SU-DHL-6 (cell line): ENCODE results near the gene SNCG.
"Not testable (repeated sequence)": the region's sequence is repeated elsewhere in the genome, so short reads cannot be mapped to it uniquely, and the experiment has no call there.

Experiments used
- H2AFZ ChIP-seq: fragments of 200-600 bp; sonication (generic); 2 replicates; pipeline ENCODE4 v1.6.1; 2014; ENCODE audit warnings: low read depth, mild to moderate bottlenecking, moderate library complexity, mixed read lengths, antibody characterized with exemption, low read length; ENCODE audit not compliant: severe bottlenecking
- H3F3A ChIP-seq: fragments of 200-600 bp; shearing (Covaris generic); 2 replicates; pipeline ENCODE4 v1.6.0; 2016; ENCODE audit warnings: antibody characterized with exemption, mild to moderate bottlenecking; ENCODE audit not compliant: insufficient read depth
- H3K27ac ChIP-seq: fragments of 200-600 bp; sonication (generic); 2 replicates; pipeline ENCODE4 v1.5.1; 2016; ENCODE audit warnings: low read depth, mild to moderate bottlenecking, low read length, moderate library complexity, mixed read lengths
- H3K27me3 ChIP-seq: fragments of 200-600 bp; sonication (generic), shearing (Covaris generic); 2 replicates; pipeline ENCODE4 v1.6.0; 2014; ENCODE audit warnings: mild to moderate bottlenecking, low read length
- H3K36me3 ChIP-seq: fragments of 200-600 bp; sonication (generic); 2 replicates; pipeline ENCODE4 v1.6.1; 2014; ENCODE audit warnings: mild to moderate bottlenecking, low read length, mixed read lengths
- H3K4me2 ChIP-seq: fragments of 300-600, 200-600 bp; shearing (Covaris generic), sonication (generic); 2 replicates; pipeline ENCODE4 v1.6.0; 2014; ENCODE audit warnings: low read length, low read depth, mild to moderate bottlenecking; ENCODE audit not compliant: poor library complexity, severe bottlenecking
- H3K4me3 ChIP-seq: fragments of 200-600 bp; sonication (generic); 2 replicates; pipeline ENCODE4 v1.5.1; 2014; ENCODE audit warnings: antibody characterized with exemption, low read length, mild to moderate bottlenecking, mixed read lengths; ENCODE audit not compliant: insufficient read depth, poor library complexity, severe bottlenecking
- H3K79me2 ChIP-seq: fragments of 200-600 bp; sonication (generic); 2 replicates; pipeline ENCODE4 v1.6.1; 2014; ENCODE audit warnings: mild to moderate bottlenecking, low read length, moderate library complexity; ENCODE audit not compliant: insufficient read depth
- H3K9ac ChIP-seq: fragments of 200-600 bp; sonication (generic); 2 replicates; pipeline ENCODE4 v1.7.0; 2014; ENCODE audit warnings: mild to moderate bottlenecking, low read length
- H3K9me2 ChIP-seq: fragments of 200-600 bp; sonication (generic); replicated peaks from 2 replicates; pipeline ENCODE4 v1.6.1; 2014; ENCODE audit warnings: low read length; ENCODE audit not compliant: insufficient read depth
- H3K9me3 ChIP-seq: fragments of 200-600 bp; sonication (generic); 2 replicates; pipeline ENCODE4 v1.6.1; 2014; ENCODE audit warnings: low read length, mixed read lengths; ENCODE audit not compliant: insufficient read depth
- H4K20me1 ChIP-seq: fragments of 200-600 bp; sonication (generic); 2 replicates; pipeline ENCODE4 v1.6.1; 2014; ENCODE audit warnings: low read depth, mild to moderate bottlenecking, antibody characterized with exemption, low read length, moderate library complexity, mixed read lengths
- EZH2phosphoT487 ChIP-seq: fragments of 200-600 bp; sonication (generic), shearing (Covaris generic); conservative IDR thresholded peaks from 2 replicates; pipeline ENCODE4 v1.6.1; 2018; ENCODE audit warnings: mild to moderate bottlenecking, antibody characterized with exemption, low read length, moderate library complexity, mixed read lengths
- TF ChIP-seq, protein P1 (sequence below): fragments of 200-600 bp; sonication (generic); IDR thresholded peaks from one replicate; pipeline ENCODE4 v1.5.1; 2017; ENCODE audit warnings: antibody characterized with exemption, mild to moderate bottlenecking, low read length, moderate library complexity; ENCODE audit not compliant: insufficient read depth, poor library complexity, severe bottlenecking

Gene SNCG

DNA sequence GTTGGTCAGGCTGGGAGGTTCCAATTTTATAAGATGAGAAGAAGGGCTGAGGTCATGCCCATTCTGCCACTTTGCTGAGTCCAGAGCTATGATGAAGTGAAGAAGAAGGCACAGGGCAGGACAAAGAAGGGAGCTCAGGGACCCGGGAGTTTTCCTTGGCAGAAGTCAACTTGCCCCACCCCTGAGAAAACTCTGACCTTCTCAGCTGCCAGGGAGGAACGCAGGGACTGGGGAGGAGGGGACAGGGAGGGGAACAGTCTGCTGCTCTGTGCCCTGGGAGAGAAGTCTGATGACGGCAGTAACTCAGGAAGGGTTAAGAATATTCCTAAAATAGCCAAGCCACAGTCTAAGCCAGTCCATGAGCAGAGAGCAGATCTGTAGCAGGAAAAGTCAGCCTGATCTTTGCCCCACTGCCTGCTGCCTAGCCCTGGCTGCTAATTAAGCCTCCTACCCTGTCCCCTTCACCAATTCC, 21.6 kb downstream of the SNCG start:
- Histone ChIP-seq H3K27ac (no peak overlapping the region), H3F3A (no peaks in the 10 kb centered on the region), H3K79me2 (no peaks in the 10 kb centered on the region), H3K36me3 (no peaks in the 10 kb centered on the region), H3K27me3 (no peaks in the 10 kb centered on the region), H3K9ac (no peak overlapping the region), H3K9me3 (no peaks in the 10 kb centered on the region), H3K9me2 (no peaks in the 10 kb centered on the region), H2AFZ (no peak overlapping the region), H3K4me3 (no peak overlapping the region), H3K4me2 (no peak overlapping the region), H4K20me1 (no peaks in the 10 kb centered on the region)
- TF ChIP-seq, protein P1, sequence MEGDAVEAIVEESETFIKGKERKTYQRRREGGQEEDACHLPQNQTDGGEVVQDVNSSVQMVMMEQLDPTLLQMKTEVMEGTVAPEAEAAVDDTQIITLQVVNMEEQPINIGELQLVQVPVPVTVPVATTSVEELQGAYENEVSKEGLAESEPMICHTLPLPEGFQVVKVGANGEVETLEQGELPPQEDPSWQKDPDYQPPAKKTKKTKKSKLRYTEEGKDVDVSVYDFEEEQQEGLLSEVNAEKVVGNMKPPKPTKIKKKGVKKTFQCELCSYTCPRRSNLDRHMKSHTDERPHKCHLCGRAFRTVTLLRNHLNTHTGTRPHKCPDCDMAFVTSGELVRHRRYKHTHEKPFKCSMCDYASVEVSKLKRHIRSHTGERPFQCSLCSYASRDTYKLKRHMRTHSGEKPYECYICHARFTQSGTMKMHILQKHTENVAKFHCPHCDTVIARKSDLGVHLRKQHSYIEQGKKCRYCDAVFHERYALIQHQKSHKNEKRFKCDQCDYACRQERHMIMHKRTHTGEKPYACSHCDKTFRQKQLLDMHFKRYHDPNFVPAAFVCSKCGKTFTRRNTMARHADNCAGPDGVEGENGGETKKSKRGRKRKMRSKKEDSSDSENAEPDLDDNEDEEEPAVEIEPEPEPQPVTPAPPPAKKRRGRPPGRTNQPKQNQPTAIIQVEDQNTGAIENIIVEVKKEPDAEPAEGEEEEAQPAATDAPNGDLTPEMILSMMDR: no peak

DNA sequence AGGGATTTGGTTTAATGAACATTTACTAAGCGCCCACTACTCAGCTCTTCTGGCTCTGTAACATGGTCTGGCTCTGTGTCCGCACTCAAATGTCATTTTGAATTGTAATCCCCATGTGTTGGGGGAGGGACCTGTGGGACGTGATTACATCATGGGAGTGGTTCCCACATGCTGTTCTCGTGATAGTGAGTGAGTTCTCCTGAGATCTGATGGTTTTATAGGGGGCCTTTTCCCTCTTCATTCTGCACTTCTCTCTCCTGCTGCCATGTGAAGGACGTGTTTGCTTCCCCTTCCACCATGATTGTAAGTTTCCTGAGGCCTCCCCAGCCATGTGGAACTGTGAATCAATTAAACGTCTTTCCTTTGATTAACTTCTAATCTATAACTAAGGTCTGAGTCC, 22.6 kb downstream of the SNCG start:
- not testable (repeated sequence) for H3K4me3 ChIP-seq, H3K9me2 ChIP-seq, H3K27me3 ChIP-seq, H4K20me1 ChIP-seq, H3K79me2 ChIP-seq, H3K9me3 ChIP-seq, H3K27ac ChIP-seq, H3K4me2 ChIP-seq, H2AFZ ChIP-seq, H3K36me3 ChIP-seq, H3K9ac ChIP-seq, H3F3A ChIP-seq

DNA sequence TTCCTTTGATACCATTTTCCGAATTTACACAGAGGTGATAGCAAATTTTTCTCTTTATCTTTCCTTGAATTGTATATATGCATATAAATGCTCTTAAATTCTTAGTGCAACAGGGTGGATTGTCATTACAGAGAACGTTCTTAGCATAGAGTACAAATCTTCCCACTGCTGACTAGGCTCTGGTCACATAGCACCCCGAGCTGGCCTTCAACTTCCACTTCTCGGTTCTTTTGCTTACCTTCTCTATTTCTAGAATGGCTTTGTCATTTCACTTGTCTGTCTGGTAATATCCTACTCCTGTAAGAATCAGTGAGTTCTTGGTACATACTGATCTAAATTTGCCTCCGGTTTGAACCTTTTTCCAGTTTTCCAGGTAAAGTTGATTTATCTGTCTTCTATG, 23.3 kb downstream of the SNCG start:
- H3K27me3 ChIP-seq: no peaks in the 10 kb centered on the region
- H3K4me3 ChIP-seq: no peak overlapping the region
- H4K20me1 ChIP-seq: no peaks in the 10 kb centered on the region
- H3K9me3 ChIP-seq: no peaks in the 10 kb centered on the region
- no peaks in the 10 kb centered on the region for H3F3A ChIP-seq
- no peaks in the 10 kb centered on the region for H3K79me2 ChIP-seq
- H3K9me2 ChIP-seq: no peaks in the 10 kb centered on the region
- no peak overlapping the region for H3K27ac ChIP-seq
- TF ChIP-seq EZH2phosphoT487: no peak
- TF ChIP-seq, protein P1: no peak
- H3K4me2 ChIP-seq: no peak overlapping the region
- H3K36me3 ChIP-seq: no peaks in the 10 kb centered on the region
- H2AFZ ChIP-seq: no peak overlapping the region
- H3K9ac ChIP-seq: no peak overlapping the region

DNA sequence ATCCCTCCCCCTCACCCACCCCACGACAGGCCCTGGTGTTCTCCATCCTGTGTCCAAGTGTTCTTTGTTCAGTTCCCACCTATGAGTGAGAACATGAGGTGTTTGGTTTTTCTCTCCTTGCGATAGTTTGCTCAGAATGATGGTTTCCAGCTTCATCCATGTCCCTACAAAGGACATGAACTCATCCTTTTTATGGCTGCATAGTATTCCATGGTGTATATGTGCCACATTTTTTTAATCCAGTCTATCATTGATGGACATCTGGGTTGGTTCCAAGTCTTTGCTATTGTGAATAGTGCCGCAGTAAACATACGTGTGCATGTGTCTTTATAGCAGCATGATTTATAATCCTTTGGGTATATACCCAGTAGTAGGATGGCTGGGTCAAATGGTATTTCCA, 26.1 kb downstream of the SNCG start:
- not testable (repeated sequence) for H3K27me3 ChIP-seq, H3K4me2 ChIP-seq, H3K9me3 ChIP-seq, H3K9ac ChIP-seq, H3K79me2 ChIP-seq, H3K27ac ChIP-seq, H4K20me1 ChIP-seq, H3K9me2 ChIP-seq, H3K36me3 ChIP-seq, H3F3A ChIP-seq, H2AFZ ChIP-seq, H3K4me3 ChIP-seq
